Umbilical cord (tissue), 2 donors: Measurements from ENCODE around the gene DAPK1. TPM values are rescaled to one million over a fixed set of nuclear protein-coding genes. Genes with fewer than 3 reads are reported as not detected.
A peak's percentile ranks its signal among the peaks of the same experiment; 100 is the strongest.

Source experiments
- DNase-seq: peaks from one replicate; pipeline ENCODE4 v3.0.0-alpha.2; 2015; ENCODE audit warnings: low spot score
- total RNA-seq: library from RNA; depleted of rRNA; stranded (reverse); fragments of >200 nt; gene quantifications from one replicate; pipeline ENCODE4 v1.2.3, GENCODE V29; 2014; ENCODE audit warnings: low replicate concordance; ENCODE audit not compliant: insufficient read depth

Gene DAPK1
- total RNA-seq, 1 donor from 2014 or later, result 77.0 TPM

DNA sequence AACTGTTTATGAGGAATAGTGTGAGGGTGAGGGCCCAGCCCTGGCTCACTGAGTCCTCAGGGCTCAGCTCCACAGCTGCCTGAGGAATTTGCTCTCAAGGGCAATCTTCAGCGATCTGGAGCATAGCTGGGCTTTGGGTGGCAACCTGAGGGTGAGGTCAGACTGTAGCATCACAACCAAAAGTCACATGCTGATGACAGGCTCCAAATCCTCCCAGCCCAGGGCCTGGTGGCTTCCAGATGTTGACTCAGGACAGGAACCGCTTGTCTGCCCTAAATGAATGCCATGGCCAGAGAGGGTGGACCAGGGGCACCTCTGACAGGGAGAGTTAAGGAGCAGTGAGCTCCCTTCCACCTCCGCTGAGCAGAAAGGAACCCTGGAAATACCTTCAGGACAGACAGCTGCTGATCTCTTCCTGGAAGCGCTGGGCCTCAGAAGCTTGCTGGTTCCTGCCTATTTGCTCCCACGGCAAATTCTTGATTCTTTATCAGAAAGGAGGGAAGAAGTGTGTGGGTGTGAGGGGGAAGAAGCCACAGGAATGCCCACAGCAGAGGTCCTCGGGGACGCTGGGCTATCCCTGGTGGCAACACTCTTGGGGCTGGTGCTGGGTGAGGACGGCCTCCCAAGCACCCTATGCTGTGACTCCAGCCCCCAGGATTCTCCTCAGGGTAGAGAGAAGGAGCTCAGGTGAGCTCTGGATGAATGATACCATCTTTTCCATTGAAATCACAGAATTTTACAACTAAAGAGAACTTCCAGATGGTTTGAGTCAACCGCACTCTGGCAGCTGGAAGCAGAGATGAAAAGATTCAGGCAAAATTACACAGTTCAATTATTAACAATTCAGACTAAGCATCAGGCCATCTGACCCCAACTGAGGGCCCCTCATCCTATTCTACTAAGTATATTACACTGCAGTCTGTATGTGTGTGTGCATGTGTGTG is 214.5 kb downstream of the DAPK1 start:
- DNase-seq, result peak; percentile 73

- no peak for DNase-seq
Observed at GRCh38 chr9:87712801-87713277, 215.2 kb downstream of the DAPK1 start.

DNA sequence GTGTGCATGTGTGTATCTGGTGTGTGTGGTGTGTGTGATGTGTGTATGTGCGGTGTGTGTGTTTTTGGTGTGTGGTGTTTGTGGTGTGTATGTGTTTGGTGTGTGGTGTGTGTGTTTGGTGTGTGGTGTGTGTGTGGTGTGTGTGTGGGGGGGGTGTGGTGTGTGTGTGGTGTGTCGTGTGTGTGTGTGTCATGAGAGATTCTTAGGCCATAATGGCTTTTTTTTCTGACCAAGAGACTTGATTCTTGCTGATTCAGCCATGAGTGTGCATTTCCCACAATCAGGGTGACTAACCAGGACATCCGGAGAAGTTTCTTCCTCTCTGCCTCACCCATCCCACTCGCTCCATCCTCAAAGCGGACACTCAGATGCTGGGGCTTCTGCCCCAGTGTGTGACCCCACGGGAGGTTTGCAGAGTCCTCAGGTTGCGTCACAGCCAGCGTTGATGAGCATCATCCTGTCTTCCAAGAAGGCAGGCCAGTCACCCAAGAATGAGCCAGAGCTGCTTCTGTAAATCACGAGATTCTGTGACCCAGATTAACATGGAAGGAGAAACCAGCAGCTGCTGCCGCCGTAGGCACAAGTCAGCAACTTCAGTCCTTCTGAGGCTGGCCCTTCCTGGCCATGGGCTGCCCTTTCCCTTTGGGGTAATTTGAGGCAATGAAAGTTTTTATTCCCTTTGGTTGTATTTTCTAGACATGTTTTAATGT is 215.8 kb downstream of the DAPK1 start:
- DNase-seq, result peak; percentile 91

DNA sequence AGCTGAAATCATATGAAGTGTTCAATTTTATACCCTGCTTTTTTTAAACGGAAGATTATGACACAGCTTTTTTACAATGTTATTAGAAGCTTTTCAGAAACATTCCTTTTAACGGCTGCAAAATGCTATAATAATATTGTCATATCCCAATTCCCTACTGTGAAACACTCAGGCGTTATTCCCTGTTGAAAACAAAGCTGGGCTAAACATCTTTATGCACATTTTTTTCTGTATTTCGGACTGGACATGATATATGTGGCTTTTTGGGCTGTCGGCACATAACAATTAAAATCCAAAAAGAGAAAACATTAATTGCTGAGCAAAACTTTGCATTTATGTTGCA is 216.3 kb downstream of the DAPK1 start:
- DNase-seq, result no peak

GRCh38 chr9:87714819-87715218 is 217.2 kb downstream of the DAPK1 start:
- DNase-seq, result peak; percentile 68

- no peak for DNase-seq
Observed at GRCh38 chr9:87716141-87716540, 218.5 kb downstream of the DAPK1 start.

DNA sequence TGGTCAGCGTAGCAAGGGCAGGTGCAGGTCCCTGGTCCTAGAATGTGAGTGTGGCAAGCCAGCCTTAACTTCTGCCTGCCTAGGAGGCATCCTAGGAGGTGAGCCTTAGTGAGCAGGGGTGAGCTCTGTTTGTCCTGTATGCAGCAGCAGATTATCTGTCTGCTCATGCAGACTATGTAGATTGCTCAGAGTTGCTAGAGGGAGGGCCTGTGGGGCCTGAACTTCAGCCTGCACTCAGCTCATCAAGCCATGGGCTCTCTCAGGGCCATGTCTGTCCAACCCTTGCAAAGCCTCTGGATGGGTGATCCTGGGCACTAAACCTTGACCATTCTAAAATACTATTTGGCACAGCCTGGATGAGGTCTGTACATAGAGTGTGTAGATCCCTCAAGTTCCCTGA is 219.8 kb downstream of the DAPK1 start:
- DNase-seq, result no peak

GRCh38 chr9:87718231-87718630 is 220.6 kb downstream of the DAPK1 start:
- no peak for DNase-seq

- DNase-seq, result no peak
Observed at GRCh38 chr9:87718852-87719612, 221.4 kb downstream of the DAPK1 start.

DNA sequence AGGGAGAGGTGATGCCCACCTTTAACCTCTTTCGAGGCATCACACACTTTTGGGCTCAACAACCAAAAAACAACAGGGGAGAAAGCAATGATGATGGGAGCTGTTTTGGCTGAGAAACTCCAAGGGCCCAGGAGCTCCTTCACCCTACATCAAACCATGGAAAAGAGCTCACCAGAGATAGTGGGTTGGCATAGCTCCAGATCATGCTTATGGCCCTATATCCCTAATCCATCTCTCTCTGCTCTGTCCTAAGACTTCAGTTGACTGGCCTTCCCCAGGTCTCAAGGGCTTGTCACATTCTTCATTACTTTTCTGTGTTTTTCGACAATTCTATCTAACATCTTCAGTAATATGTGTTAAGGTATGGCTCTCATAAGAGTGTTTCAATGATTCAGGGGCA is 222.5 kb downstream of the DAPK1 start:
- DNase-seq, result no peak

- peak; percentile 44 for DNase-seq
Observed at GRCh38 chr9:87722393-87723088, 224.9 kb downstream of the DAPK1 start.

DNA sequence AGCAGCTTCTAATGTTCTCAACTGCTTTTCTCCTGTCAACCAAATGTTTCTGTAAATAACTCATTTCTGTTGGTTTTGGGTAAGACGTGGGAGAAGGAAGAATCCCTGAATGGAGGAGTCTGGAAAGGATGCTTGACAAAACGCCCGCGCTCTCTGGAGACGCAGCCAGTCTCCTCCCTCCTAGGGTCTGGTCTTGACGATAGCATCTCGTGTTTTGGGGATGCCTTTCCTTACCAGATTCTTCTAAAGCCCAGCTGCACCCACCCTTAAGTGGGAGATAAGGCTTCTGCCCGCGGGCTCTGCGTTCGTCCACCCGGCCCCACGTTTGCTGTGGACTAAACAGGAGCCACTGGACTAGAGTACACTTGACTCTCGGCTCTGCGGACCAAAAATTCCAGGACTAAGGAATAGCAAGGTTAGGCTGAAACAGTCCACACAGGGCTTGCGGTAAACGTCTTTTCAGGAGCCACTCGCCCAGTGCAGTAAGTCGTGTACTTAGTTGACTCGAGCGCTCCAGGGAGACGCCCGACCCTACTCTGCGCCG is 227.8 kb downstream of the DAPK1 start:
- DNase-seq, result no peak

DNA sequence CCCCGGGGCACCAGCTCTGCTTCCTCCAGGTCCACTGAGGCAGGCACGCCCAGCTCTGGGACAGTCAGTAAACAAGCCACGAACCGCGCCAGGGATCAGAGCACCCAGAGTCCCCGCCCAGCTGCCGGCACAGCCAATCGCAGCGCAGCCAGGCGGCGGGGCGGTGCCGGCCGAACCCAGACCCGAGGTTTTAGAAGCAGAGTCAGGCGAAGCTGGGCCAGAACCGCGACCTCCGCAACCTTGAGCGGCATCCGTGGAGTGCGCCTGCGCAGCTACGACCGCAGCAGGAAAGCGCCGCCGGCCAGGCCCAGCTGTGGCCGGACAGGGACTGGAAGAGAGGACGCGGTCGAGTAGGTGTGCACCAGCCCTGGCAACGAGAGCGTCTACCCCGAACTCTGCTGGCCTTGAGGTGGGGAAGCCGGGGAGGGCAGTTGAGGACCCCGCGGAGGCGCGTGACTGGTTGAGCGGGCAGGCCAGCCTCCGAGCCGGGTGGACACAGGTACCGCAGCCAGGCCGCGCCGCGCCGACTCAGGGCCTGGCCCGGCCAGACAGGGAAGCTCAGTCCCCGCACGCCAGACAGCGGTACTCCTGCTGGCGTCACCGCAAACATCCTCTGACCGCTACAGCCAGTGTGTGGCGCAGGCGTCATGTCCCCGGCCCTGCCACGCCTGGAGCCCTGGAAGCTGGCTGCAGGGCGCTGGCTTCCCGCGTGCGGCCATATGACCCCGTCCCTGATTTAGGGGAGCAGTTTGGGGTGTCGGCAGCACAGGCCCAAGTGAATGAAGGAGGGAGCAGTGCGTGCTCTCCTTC is 228.4 kb downstream of the DAPK1 start, which contains the start of gene CTSL:
Gene CTSL, plus strand, starts transcription at position 220 of the 810 bp plus-strand sequence. CDS start 1,485 bp downstream, outside the sequence.
- DNase-seq, result peak; percentile 93

DNA sequence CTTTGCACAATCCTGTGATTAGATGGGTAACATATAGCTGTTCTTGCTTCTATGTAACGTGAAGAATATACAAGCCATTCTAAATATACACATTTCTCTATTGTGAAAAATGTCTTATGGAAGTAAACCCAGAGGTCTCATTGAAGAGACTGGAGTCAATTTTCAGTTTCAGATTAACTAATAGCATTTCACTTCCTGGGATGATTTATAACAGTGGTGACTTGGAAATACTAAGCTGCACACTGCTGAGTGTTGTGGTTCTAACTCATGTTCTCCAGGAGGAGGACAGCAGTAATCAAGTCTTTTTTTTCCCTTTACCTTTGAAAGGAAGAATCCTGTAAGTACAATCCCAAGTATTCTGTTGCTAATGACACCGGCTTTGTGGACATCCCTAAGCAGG is 231.6 kb downstream of the DAPK1 start:
- DNase-seq, result no peak

- no peak for DNase-seq
Observed at GRCh38 chr9:87731321-87731720, 233.7 kb downstream of the DAPK1 start.

DNA sequence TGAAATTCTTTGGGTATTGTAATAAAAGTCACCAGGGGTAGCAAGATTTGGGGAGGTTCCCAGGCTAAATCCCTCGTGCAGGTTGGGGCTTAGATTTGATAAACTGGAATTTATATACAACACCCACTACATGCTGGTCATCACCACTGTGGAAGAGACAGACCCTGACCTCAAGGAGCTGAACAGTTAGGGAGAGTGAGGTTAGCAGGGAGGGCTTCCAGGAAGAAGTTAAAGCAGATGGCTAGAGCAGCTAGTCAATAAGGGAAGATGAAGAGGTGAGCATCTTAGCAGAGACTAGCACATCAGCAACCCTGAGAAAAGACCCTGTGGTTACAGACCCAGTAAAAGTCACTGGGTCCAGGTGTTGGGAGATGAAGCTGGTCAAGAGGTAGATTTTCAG is 234.7 kb downstream of the DAPK1 start:
- DNase-seq, result no peak

DNA sequence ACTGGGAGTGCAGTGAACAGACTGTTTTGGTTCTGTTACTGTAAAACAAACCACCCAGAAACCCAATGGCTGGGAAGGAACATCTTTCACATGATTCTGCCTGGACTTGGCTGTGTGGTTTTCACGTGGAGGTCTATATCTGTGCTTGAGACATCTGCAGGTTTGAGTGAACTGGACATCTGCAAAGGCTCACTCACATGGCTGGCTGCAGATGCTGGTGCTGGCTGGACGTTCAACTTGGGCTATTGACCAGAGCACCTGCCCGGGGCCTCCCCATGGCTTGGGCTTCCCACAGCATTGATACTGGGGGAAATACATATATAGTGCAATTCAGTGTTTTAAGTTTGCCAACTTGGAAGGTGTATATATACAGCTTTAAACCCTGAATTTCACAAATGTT is 235.1 kb downstream of the DAPK1 start:
- DNase-seq, result no peak

DNA sequence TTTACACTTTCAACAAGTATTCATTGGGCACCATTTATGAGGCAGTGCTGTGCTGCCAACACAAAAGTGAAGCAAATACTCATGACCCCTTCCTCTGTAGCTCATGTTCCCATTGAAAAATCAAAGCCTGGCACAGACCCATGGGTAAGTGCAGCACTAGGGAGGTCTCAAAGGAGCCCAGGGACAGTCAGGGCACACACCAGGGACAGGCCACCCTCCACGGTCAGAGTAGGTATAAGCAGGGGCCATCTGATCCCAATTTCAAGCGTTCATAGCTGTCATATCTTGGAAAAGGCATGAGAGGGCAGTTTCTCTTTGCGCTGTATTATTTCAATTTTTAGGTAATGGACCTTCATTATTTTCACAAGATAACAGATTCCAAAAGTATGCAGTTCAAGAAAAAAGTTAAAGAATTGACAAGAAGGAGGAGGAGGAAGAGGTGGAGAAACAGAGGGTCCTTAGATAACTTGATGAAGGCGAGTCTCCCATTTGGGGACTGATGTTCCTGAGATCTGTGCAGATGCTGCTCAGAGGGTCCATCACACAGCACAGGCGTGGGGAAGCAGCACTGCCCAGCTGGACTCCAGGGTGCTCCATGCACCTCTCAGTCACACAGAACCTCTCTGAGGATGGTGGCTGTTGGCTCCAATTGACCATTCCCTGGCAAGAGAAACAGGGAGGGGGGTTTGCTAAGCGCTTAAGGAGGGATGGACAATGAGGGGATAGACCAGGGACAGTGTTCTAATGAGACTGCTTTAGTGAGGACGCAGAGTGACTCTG is 235.8 kb downstream of the DAPK1 start:
- DNase-seq, result no peak

GRCh38 chr9:87734106-87734505 is 236.4 kb downstream of the DAPK1 start:
- DNase-seq, result no peak
